Globus pallidus (tissue), 1 donor: Measurements from ENCODE around the gene POLE3.
"Not testable (repeated sequence)": the region's sequence is repeated elsewhere in the genome, so short reads cannot be mapped to it uniquely, and the experiment has no call there.

Source experiments
- DNase-seq: peaks from one replicate; pipeline ENCODE4 v3.0.0-alpha.2; 2015; ENCODE audit warnings: low spot score

POLE3 gene

GRCh38 chr9:113410207-113410864 is at the start of gene POLE3, which contains the start of gene C9orf43:
Gene POLE3 (minus strand): TSS chr9:113410675. CDS start chr9:113410293, 382 bp downstream.
Gene C9orf43 (plus strand): TSS chr9:113410747. CDS start chr9:113413494, 2,747 bp downstream.
- DNase-seq = peak; percentile 92

GRCh38 chr9:113456235-113456634 is 45.8 kb upstream of the POLE3 start:
- no peak for DNase-seq

- peak; percentile 19 for DNase-seq
Measured at GRCh38 chr9:113454914-113455761, 44.7 kb upstream of the POLE3 start.

- no peak for DNase-seq
Measured at GRCh38 chr9:113452113-113452605, 41.7 kb upstream of the POLE3 start.

GRCh38 chr9:113449376-113449775 is 38.9 kb upstream of the POLE3 start:
- no peak for DNase-seq

- DNase-seq = peak; percentile 64
Measured at GRCh38 chr9:113446323-113446740, 35.9 kb upstream of the POLE3 start.

GRCh38 chr9:113444736-113445135 is 34.3 kb upstream of the POLE3 start:
- DNase-seq = no peak

GRCh38 chr9:113437716-113438115 is 27.2 kb upstream of the POLE3 start:
- DNase-seq = not testable (repeated sequence)

- no peak for DNase-seq
Measured at GRCh38 chr9:113436728-113437515, 26.4 kb upstream of the POLE3 start.

- DNase-seq = no peak
Measured at GRCh38 chr9:113431191-113431590, 20.7 kb upstream of the POLE3 start.

GRCh38 chr9:113428062-113428615 is 17.7 kb upstream of the POLE3 start:
- no peak for DNase-seq

- DNase-seq = no peak
Measured at GRCh38 chr9:113427629-113428028, 17.2 kb upstream of the POLE3 start.

GRCh38 chr9:113426701-113427100 is 16.2 kb upstream of the POLE3 start:
- no peak for DNase-seq

GRCh38 chr9:113425072-113425471 is 14.6 kb upstream of the POLE3 start:
- no peak for DNase-seq

GRCh38 chr9:113421726-113422125 is 11.3 kb upstream of the POLE3 start:
- no peak for DNase-seq

GRCh38 chr9:113417370-113417769 is 6.9 kb upstream of the POLE3 start:
- DNase-seq = no peak

GRCh38 chr9:113416149-113416721 is 5.8 kb upstream of the POLE3 start:
- DNase-seq = no peak

- DNase-seq = no peak
Measured at GRCh38 chr9:113409883-113410206, 630 bp downstream of the POLE3 start.

- no peak for DNase-seq
Measured at GRCh38 chr9:113409481-113409880, 994 bp downstream of the POLE3 start.

- DNase-seq = peak; percentile 47
Measured at GRCh38 chr9:113406873-113407511, 3.5 kb downstream of the POLE3 start.

- not testable (repeated sequence) for DNase-seq
Measured at GRCh38 chr9:113406353-113406752, 4.1 kb downstream of the POLE3 start.
